NCI-H460 (cell line): Measurements from ENCODE around the gene CADM2. TPM values are rescaled to one million over a fixed set of nuclear protein-coding genes. Genes with fewer than 3 reads are reported as not detected.

Source experiments
- DNase-seq: peaks from one replicate; pipeline ENCODE4 v3.0.0-alpha.2; 2016; ENCODE audit warnings: low read depth; ENCODE audit errors: extremely low read depth
- total RNA-seq: library from RNA; depleted of rRNA; stranded (reverse); fragments of >200 nt; shearing (Covaris generic); gene quantifications from 2 replicates; pipeline ENCODE4 v1.2.3, GENCODE V29; 2014

CADM2 gene
- total RNA-seq, 1 experiment from 2014 or later = 25.0 TPM

DNA sequence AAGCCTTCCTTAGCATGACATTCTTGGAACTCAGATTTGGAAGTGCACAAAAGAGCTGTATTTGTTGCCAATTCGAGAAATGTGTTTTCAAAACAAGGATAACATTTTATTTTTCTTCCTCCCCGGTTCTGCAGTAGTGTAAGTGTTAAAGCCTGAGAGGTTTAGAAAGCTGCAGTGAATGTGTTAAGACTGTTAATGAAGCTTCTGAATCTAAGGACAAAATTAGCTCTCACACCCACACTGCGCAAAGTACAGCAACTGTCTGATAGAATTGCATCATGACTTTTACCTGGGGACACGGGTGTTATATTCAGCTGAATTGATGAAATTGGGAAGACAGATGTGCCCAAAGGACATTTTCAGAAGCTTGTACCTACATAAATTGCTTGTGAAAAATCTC, 344.4 kb downstream of the CADM2 start:
- DNase-seq = no peak

DNA sequence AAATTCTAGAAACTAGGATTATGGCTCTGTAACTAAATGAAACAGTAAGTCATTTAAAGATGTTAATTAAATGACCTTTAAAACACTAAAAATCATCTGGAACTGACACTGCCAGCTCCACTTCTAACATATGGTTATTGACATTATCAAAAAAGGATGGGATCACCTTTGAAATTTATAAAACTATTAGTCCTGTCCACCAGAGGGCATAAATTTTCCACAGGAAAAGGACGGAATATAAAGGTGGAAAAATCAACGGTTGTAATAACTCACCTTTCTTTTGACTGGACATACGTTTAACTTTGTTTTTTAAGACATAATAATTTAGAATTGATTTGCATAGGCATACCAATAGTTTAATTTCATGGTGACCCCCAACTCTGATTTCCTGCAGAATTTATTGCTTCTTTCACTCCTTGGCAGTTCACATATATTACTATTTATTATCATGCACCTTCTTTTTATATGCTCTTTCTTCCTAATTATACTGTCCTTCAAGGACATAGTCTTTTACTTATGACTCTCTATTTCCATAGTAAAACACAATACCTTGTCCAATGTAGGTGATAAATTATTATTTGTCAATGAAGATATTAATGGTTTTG, 345.7 kb downstream of the CADM2 start:
- DNase-seq = peak; percentile 2

DNA sequence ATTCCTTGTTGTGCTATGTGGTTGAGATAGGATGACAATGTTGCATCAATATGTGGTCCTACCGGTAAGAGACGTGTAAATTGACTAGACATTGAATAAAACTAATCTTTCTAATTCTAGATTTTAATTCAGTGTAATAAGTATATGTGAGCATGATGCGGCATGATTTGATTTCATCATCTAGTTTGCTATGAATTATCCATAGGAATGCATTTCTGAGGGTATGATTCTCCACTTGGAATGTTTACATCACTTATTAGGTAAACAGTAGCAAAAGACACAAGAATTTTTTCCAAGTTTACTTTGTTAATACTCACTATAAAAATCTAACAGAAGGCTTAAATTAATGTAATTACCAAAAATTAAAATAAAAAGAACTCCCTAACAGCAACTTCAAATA, 353.5 kb downstream of the CADM2 start:
- peak; percentile 4 for DNase-seq

DNA sequence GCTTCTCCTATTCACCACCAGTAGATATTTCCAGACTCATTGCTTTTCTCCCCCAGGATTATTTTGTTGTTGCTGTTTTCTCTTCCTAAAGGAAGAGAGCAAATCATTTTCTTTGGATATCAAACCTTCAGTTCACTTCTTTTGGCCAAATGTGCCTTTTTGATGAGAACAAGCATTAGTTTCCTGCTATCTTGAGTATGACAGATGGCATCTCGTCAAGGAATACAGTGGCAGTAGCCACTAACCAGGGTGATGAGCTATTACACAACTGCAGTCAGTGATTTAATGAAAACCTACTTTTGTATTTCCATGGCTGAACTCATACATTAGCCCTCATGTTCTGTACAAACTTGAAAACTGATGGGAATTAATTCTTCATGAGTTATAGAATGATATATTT, 354.6 kb downstream of the CADM2 start:
- no peak for DNase-seq

DNA sequence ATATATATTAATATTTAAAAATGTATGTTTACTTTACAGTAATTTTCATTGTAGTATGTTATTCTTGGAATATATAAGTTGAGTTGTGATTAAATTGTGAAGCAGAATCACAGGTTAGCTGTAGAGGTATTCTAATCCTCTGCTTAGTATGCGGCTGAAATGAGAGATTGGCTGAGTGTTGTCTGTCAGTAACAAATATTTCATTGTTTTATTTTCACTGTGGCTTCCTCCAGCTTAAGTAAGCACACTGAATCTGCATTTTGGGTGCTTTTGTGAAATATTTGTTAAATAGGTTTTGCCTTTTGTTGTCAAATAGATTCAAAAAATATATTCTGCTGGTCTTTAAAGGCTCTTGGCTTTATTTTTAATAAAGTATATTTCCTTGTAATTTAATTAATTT, 357.5 kb downstream of the CADM2 start:
- no peak for DNase-seq

DNA sequence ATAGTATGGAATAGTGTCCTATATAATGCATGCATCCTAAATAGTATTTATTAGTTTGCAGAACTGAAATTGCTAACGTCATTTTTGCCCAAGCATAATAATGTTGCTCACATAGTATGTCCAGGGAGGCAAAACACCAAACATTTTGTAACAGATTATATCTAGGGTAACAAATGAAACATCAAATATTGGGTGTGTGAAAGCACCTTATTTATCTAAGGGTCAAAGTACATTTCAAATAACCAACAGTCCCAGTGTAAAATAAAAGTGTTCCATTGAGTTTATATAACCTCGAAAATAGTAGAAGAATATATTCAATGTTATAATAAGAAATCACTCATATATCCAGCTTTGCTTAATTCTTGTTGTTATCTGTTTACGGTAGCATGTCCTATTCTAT, 363.1 kb downstream of the CADM2 start:
- no peak for DNase-seq

DNA sequence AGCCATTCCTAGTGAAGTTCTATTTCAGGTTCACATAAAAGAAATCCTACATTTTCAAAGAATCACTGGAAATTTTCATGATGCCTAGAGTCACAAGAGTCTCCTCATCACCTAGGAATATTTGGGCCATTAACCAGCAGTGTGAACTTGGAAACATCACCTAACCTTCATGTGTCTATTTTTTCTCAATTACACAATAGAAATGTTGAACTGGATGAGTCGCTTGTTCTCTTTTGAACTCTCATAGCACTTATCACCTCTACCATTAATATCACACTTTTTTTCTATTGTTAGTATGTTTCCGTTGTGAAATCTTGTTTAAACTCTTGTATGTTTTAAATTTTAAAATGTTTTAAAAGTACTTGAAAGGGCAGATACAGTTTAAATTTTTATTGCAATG, 371.3 kb downstream of the CADM2 start:
- no peak for DNase-seq

DNA sequence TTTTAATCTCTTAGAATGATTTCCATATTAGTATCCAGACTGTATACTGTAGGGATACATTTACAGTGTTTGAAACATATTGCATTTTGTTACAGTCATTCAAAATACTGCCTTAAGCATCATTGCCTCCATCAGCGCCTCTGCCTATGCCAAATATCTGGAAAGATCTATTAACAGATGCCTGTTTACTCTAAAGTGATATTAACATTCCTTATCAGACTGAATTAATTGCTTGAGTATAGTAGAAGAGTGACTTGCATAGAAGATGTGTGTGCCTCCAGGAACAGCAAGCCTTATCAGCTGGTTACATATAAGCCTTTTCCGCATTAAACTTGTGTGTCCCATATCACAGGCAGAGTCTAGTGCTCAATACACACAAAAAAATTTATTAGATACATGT, 379.1 kb downstream of the CADM2 start:
- DNase-seq = no peak

DNA sequence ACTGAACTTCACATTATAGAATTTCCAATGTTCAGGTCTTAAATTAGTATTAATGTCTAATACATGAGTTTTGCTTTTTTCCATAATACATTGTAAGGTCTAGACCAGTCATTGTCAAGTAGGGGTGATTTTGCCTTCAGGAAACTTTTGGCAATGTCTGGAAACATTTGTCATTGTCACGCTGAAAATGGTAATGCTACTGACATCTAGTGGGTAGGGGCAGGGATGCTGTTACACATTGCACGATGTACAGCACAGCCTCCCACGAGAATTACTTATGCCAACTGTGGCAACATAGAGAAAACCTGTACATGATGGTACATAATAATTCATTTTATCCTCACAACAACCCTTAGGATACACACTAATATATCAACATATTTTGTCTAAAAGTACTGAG, 384.1 kb downstream of the CADM2 start:
- DNase-seq = peak; percentile 40

DNA sequence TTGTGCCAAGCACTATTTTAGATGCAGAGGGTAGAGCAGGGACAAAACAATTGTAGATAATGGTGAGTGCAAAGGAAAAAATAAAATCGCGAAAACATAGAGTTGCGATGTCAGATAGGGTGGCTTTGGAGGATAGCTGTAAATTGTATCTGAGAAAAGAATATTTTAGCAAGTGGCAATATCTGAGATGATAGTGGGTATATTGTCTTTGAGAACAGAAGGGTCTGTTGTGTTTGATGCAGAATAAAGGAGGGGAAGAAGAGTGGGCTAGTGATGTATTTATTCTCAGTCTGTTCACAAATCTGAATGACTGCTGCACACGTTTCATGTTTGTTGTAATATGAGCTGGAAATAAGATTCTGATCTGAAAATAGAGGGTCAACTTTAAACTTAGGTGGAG, 396.8 kb downstream of the CADM2 start:
- no peak for DNase-seq

DNA sequence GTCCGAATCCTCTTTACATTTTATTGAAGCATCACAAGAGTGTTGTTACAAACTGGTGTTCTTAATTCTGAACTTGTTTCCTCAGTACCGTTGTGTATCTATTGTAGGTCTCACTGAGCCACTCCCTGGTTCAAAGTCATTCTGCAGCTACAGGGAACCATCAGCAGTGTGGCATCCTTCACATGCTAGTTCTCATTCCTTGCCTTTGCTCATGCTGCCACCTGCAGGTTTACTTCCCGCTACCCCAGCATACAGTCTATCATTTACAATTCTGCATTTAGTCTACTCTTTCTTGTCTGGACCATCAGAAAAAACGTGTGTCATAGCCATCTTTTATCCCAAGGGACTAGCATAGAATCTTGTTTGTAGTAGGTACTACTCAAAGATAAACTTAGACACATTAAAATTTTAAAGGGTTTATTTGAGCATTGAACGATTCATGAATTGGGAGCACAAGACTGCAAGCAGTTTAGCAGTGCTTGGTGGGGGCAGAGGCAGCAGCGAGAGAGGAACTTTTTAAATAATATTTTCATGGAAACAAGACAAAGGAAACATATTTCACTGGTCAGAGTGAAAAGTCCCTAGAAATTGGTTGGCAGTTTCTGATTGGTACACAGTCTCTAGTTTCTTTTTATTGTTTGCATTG, 402.1 kb downstream of the CADM2 start:
- peak; percentile 45 for DNase-seq

DNA sequence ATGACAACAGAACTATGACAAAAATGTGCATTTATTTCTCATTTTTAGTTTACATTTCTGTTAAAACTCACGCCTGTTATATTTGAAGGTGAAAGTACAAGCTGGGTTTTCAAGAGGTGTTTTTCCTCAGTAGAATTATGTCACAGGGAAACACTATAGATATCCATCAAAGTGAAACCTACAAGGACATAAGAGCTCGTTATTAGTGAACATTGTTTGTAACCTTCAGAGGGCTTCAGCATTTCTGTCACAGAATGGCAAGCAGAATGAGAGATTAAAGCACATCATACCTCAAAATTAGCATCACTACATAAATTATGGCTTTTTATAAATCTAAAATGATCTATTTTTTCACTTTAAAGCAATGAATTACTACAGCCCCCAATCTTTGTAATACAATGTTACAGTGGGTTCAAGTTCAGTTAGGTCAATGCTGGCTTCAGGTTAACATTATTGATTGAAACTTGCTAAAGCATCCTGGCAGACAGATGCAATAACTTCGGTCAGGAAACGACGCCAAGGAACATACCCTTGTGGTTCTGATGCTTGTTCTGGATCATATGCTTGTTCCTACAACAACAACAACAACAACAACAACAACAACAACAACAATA, 405.6 kb downstream of the CADM2 start:
- DNase-seq = no peak

DNA sequence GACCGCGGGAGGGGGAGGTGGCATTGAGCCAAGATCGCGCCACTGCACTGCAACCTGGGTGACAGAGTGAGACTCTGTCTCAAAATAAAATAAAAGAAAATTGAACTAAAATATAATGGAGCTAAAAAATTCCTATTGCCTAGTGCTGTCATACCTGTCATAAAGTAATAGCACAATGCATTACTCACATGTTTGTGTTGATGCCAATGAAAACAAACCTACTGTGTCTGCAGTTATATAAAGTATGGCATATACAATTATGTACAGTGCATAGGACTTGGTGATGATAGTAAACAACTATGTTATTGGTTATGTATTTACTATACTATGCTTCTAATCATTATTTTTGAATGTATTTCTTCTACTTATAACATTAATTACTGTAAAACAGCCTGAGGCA, 411.6 kb downstream of the CADM2 start:
- DNase-seq = no peak

DNA sequence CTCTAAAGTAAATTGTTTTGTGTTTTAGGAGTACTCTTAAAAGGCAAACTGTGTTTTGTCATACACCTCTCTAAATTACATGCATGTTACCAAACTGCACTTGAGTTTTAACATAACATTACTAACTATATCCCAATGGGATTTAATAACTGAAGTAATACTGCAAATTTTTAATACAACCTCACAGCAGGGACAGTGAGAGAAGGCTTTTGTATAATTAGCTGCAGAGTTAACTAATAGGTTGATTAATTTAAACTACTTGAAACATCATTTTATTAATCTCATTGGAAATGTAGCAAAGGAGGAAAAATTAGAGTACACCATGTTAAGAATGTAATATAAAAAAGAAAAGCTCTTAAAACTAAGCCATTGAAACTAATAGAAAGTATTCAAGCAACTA, 417.3 kb downstream of the CADM2 start:
- DNase-seq = no peak

DNA sequence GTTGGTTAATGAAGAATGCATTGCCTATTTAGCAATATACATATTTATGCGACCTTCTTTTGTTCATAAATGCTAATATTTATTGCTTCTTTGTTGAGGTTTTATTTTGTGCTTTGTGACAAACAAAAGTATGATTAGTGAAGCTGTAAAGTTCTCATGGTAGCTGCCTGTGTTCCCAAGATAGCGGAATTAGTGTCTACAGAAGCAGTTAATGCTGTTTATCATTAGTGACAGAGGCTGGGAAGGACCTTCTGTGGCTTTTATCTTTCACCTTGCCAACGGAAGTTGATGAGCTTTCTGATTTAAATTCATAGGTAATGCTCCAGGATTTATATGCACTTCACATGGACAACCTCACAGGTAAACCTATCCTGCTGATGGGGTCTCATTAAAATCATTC, 418.3 kb downstream of the CADM2 start:
- no peak for DNase-seq

DNA sequence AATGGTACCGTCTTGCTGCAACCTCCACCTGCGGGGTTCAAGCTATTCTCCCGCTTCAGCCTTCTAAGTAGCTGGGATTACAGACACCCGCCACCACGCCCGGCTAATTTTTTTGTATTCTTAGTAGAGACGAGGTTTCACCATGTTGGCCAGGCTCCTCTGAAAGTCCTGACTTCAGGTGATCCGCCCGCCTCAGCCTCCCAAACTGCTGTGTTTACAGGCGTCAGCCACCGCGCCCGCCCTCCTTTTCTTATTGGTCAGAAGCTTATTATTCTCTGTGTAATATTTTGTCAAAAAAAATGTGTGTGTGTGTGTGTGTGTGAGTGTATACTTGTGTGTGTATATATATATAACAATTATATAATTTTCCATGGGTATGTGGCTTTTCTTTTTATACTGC, 425.6 kb downstream of the CADM2 start:
- DNase-seq = no peak

DNA sequence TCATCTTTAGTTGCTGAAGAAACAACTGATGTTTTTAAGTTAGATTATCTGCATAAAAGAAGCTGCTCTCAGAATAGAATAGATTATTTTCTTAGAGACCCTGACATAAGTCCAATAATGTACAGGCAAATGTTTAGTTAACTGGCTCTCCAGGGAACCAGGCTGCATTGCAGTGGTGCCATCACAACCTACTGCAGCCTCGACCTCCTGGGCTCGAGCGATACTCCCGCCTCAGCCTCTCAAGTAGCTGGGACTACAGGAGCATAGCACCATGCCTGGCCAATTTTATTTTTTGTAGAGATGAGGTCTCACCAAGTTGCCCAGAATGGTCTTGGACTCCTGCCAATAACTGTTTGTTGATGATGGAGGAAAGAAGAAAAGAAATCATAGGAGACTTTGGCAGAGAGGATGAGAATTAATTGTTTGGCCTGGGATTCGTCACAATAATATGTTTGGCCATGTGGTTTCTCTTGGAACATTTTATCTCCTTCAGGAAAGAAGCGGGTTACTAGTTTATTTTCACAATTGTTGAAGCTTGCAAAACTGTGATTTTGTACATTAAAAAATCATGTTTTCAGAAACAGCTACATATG, 429.2 kb downstream of the CADM2 start:
- DNase-seq = no peak

DNA sequence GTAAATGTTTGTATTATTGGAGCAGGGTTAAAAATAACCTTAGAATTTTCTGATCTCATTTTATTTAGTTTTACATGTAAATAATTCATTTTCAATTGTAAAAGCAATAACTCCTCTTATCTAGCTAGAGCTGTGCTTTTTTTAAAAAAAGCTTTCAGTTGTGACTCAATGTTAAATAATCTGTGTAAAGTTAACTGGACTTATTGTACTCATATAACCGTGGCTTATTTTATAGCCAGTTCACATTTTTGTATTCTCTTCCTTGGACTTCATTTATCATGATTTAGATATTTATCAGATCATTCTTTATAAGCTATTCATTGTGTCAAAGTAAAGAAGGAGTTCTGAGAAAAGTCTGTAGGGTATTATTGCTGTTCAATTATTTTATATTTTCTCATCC, 435.6 kb downstream of the CADM2 start:
- DNase-seq = no peak

DNA sequence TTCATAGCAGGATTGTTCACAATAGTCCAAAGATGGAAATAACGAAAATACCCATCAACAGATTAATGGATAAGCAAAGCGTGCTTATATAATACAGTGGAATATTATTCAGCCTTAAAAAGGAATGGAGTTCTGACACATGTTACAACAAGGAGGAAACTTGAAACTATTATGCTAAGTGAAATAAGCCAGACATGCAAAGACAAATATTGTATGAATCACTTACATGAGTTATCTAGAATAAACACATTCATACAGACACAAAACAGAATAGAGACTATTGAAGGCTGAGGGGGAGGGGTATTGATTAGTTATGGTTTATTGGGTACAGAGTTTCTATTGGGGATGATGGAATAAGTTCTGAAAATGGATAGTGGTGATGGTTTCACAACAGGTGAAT, 438.6 kb downstream of the CADM2 start:
- DNase-seq = no peak

DNA sequence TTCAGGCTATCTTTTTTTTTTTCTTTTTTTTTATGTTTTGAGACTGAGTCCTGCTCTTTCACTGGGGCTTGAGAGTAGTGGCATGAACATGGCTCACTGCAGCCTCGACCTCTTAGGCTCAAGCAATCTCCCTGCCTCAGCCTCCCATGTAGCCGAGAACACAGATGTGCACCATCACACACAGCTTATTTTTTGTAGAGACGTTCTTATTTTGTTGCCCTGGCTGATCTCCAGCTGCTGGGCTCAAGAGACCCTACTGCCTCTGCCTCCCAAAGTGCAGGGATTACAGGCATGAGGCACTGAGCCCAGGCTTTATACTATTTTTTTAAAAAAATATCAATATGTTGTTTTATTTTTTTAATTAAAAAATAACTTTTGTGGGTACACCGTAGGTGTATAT, 467.3 kb downstream of the CADM2 start:
- no peak for DNase-seq

DNA sequence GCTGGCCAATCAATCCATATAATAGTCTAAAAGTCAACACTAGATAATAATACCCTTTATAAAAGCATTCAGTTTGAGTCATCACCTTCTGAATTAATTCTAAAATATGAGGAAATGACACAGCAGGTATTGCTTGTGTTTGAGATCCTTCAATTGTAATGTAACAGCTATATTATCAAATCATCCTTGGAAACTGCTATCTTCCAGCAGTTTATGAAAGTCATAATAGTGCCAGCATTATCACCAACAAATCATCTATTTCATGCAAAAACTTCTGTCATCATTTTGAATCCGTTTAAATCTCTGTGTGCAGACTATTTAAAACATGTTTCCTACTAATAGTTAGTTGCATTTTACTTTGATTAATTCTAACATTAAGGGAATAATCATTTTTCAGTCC, 468.7 kb downstream of the CADM2 start:
- DNase-seq = no peak

DNA sequence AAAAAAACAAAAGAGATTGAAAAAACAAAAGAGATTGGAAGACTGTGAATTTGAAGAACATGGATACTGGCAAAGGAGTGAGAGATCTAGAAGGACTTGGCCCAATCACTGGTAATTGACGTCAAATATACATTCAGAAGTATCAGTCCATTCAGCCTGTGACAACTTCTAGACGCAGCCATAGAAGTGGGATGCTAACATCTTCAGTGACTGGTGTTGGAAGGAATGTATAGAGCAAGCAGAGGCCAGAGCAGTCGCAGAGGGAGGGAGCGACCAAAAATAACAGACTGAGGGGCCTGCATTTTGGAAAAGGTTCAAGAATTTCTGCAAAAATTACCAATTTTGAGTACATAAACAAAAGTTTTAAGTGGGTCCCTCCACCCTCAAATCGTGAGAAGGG, 473.3 kb downstream of the CADM2 start:
- no peak for DNase-seq
